ENCODE results near the gene FOXJ2.

FOXJ2 gene

GRCh38 chr12:8099235-8099634, 66.7 kb downstream of the FOXJ2 start:
- no peak overlapping the region for H3K9ac ChIP-seq (ENCODE audit: insufficient read length)
- no peak overlapping the region for H3K4me3 ChIP-seq
- no peaks in the 10 kb centered on the region for H3K9me3 ChIP-seq (ENCODE audit: low read depth, low read length)
- H3K36me3 ChIP-seq (ENCODE audit: insufficient read depth, low read length) = peaks cover 34% of the 10 kb centered on the region
- H3K27ac ChIP-seq = no peak overlapping the region
- DNase-seq (ENCODE audit: low read depth, low spot score) = no peak
- no peak for TF ChIP-seq POLR2AphosphoS5 (IDR thresholded peaks at IDR 0.05; ENCODE audit: borderline replicate concordance, low read depth, low read length)

All from SK-N-MC (cell line).